Fibroblast of skin of scalp (primary cell): ENCODE results near the gene S1PR3.

ENCODE experiments used
- DNase-seq: peaks from one replicate; pipeline ENCODE4 v3.0.0-alpha.2; 2013

S1PR3 gene

GRCh38 chr9:88993327-88993726 is 2.1 kb downstream of the S1PR3 start:
- no peak for DNase-seq

- no peak for DNase-seq
These were observed 2.7 kb downstream of the S1PR3 start for GRCh38 chr9:88993871-88994460.

GRCh38 chr9:88994469-88995199 is 3.4 kb downstream of the S1PR3 start:
- peak; percentile 39 for DNase-seq

GRCh38 chr9:88995200-88995577 is 3.9 kb downstream of the S1PR3 start:
- no peak for DNase-seq

GRCh38 chr9:88995627-88996026 is 4.4 kb downstream of the S1PR3 start:
- no peak for DNase-seq

- DNase-seq, result no peak
These were observed 5.0 kb downstream of the S1PR3 start for GRCh38 chr9:88996046-88996920.

- no peak for DNase-seq
These were observed 5.6 kb downstream of the S1PR3 start for GRCh38 chr9:88996921-88997235.

GRCh38 chr9:88997646-88998045 is 6.4 kb downstream of the S1PR3 start:
- no peak for DNase-seq

- DNase-seq, result peak; percentile 29
These were observed 7.2 kb downstream of the S1PR3 start for GRCh38 chr9:88998503-88998902.

GRCh38 chr9:88998911-88999310 is 7.6 kb downstream of the S1PR3 start:
- no peak for DNase-seq

GRCh38 chr9:89000371-89000781 is 9.1 kb downstream of the S1PR3 start:
- DNase-seq, result no peak

- peak; percentile 84 for DNase-seq
These were observed 10.0 kb downstream of the S1PR3 start for GRCh38 chr9:89000973-89001916.

GRCh38 chr9:89001917-89002540 is 10.8 kb downstream of the S1PR3 start:
- DNase-seq, result no peak

GRCh38 chr9:89002987-89003386 is 11.7 kb downstream of the S1PR3 start:
- no peak for DNase-seq

GRCh38 chr9:89005323-89005722 is 14.1 kb downstream of the S1PR3 start:
- DNase-seq, result no peak

- DNase-seq, result no peak
These were observed 15.0 kb downstream of the S1PR3 start for GRCh38 chr9:89006267-89006666.

GRCh38 chr9:89006996-89007967 is 16.0 kb downstream of the S1PR3 start:
- DNase-seq, result no peak

- no peak for DNase-seq
These were observed 16.9 kb downstream of the S1PR3 start for GRCh38 chr9:89008055-89008743.

GRCh38 chr9:89008744-89009545 is 17.7 kb downstream of the S1PR3 start:
- DNase-seq, result no peak

- DNase-seq, result no peak
These were observed 18.2 kb downstream of the S1PR3 start for GRCh38 chr9:89009546-89009840.
